Measurements from ENCODE around the gene IFIT2. TPM values are rescaled to one million over a fixed set of nuclear protein-coding genes. Genes with fewer than 3 reads are reported as not detected.
"Not testable (repeated sequence)": the region's sequence is repeated elsewhere in the genome, so short reads cannot be mapped to it uniquely, and the experiment has no call there.

Gene IFIT2
- total RNA-seq (1 to 10 TPM; 3.2 to 8.7 (median 6.6) TPM), polyA plus RNA-seq (4.2 TPM)
- long read RNA-seq, donor 1, transcript IFIT2-201 (2 exons, 3,489 nt) = major isoform, 22 of 24 reads
- long read RNA-seq, donor 1, partial matches to known transcripts = 1 of 24 reads
- long read RNA-seq, donor 1, other reads (novel, unspliced or antisense) = 1 of 24 reads
- long read RNA-seq, donor 2, partial matches to known transcripts = 0 of 1 reads
- long read RNA-seq, donor 2, other reads (novel, unspliced or antisense) = 0 of 1 reads
- long read RNA-seq, donor 3, transcript IFIT2-201 (2 exons, 3,489 nt) = major isoform, 16 of 17 reads
- long read RNA-seq, donor 3, partial matches to known transcripts = 1 of 17 reads
- long read RNA-seq, donor 3, other reads (novel, unspliced or antisense) = 0 of 17 reads
- long read RNA-seq, donor 4, transcript IFIT2-201 (2 exons, 3,489 nt) = major isoform, 7 of 7 reads
- long read RNA-seq, donor 4, partial matches to known transcripts = 0 of 7 reads
- long read RNA-seq, donor 4, other reads (novel, unspliced or antisense) = 0 of 7 reads

DNA sequence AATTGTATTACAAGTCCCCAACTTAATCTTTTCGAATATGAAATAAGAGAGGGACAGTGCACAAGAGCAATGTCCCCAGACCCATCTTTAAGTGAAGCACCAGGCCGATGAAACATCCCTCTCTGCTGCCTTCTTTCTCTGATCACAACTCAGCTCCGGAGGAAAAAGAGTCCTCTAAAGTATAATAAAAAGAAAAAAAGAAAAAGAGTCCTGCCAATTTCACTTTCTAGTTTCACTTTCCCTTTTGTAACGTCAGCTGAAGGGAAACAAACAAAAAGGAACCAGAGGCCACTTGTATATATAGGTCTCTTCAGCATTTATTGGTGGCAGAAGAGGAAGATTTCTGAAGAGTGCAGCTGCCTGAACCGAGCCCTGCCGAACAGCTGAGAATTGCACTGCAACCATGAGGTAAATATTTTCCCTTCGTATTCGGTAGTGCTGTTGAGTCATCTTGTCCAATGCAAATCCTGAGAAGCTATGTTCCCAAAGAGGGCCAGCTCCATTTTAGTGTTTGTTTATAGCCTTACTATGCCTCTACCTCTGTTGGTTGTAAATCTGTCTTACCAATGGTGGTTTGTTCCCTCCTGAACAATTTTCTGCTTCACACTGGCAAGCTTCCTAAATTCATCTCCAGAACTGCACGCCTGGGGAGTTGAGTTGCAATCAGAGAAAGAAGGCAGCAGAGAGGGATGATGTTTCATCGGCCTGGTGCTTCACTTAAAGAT, at the start of gene IFIT2:
Gene IFIT2, plus strand, starts transcription at position 326 of the 725 bp plus-strand sequence. Its CDS starts 78 bp downstream, at position 404.
- H3K27ac ChIP-seq (ENCODE audit: low read length) = peak within 1 kb of the TSS; percentile 98
- DNase-seq = peak in 1 of 3 donors; percentile 55
- intact Hi-C loops (cut with DNase I) = no loop called here
- no peaks in the 10 kb centered on the region for H3K9me3 ChIP-seq (ENCODE audit: control insufficient read depth, low read length)
- ATAC-seq = peak; percentile 78 to 80
- peak within 1 kb of the TSS; percentile 77 for H3K4me3 ChIP-seq (ENCODE audit: low read length)
- peaks cover 3% of the 10 kb centered on the region for H3K4me1 ChIP-seq (ENCODE audit: control insufficient read depth, insufficient read depth, low read length)
- H3K27me3 ChIP-seq (ENCODE audit: control insufficient read depth, insufficient read depth) = no peaks in the 10 kb centered on the region
- WGBS = 2% methylated on average over 10 of the region's 10 CpGs

DNA sequence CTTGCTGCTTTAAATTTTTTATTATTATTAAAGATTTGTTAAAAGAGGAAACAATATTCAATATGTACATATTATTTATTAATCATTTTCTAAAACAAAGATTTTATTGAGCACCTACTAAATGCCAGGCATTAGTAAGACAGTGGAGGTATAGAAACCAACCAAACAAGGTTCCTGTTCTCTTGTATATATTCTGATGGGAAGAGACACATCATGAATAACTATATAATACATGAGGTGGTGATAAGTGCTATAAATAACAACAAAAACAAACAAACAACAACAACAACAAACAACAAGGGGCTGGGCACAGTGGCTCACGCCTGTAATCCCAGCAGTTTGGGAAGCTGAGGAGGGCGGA, 49.6 kb upstream of the IFIT2 start:
- no peak overlapping the region for H3K27ac ChIP-seq (ENCODE audit: low read length)
- DNase-seq (no peak), ATAC-seq (no peak)
- WGBS = 93% methylated on average over 2 of the region's 2 CpGs
- intact Hi-C loops (cut with DNase I) = loop anchor here in 1 of 4 donors (10.0 kb wide), 1 partner anchor 123 kb away; the partner anchor contains the start of gene IFIT1B
- no peaks in the 10 kb centered on the region for H3K9me3 ChIP-seq (ENCODE audit: control insufficient read depth, low read length)
- no peaks in the 10 kb centered on the region for H3K27me3 ChIP-seq (ENCODE audit: control insufficient read depth, insufficient read depth)
- H3K4me1 ChIP-seq (ENCODE audit: control insufficient read depth, insufficient read depth, low read length) = peaks cover 1% of the 10 kb centered on the region
- peak overlapping the region; percentile 93 for H3K4me3 ChIP-seq (ENCODE audit: low read length)

GRCh38 chr10:89255091-89255579, 46.7 kb upstream of the IFIT2 start:
- H3K9me3 ChIP-seq (ENCODE audit: control insufficient read depth, low read length); H3K27ac ChIP-seq (ENCODE audit: low read length); H3K4me1 ChIP-seq (ENCODE audit: control insufficient read depth, insufficient read depth, low read length); H3K4me3 ChIP-seq (ENCODE audit: low read length); H3K27me3 ChIP-seq (ENCODE audit: control insufficient read depth, insufficient read depth); ATAC-seq; DNase-seq: not testable (repeated sequence)
- 85% methylated on average over 2 of the region's 2 CpGs for WGBS
- intact Hi-C loops (cut with DNase I) = loop anchor here in 2 of 4 donors (5.0 to 10.0 kb wide), 3 partner anchors 117 to 137 kb away; partner anchors contain the start of genes IFIT1 (in 1 of the 2) and IFIT1B (in 1 of the 2)

DNA sequence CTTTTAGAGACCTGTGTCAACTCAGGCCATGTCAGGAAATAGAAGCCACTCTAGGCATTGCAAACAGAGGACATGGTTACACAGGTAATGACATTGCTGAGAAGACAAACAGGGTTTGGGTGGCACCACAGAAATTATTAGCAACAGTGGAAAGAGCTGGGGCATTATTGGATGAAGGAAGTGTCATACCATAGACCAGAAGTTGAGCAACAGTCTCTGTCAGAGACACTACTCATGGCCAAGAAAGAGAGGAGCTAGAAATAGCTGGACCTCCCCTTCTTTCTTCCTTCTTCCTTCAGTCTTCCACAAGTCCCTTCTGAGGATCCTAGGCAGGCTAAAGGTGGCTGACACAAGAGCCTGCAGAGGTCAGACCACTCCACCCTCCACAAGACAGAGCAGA, 46.1 kb upstream of the IFIT2 start:
- H3K4me1 ChIP-seq (ENCODE audit: control insufficient read depth, insufficient read depth, low read length) = no peaks in the 10 kb centered on the region
- H3K4me3 ChIP-seq (ENCODE audit: low read length) = no peak overlapping the region
- no peak for ATAC-seq
- H3K27me3 ChIP-seq (ENCODE audit: control insufficient read depth, insufficient read depth) = no peaks in the 10 kb centered on the region
- no peak for DNase-seq
- H3K27ac ChIP-seq (ENCODE audit: low read length) = no peak overlapping the region
- intact Hi-C loops (cut with DNase I) = loop anchor here in 2 of 4 donors (5.0 to 10.0 kb wide), 3 partner anchors 117 to 137 kb away; partner anchors contain the start of genes IFIT1 (in 1 of the 2) and IFIT1B (in 1 of the 2)
- H3K9me3 ChIP-seq (ENCODE audit: control insufficient read depth, low read length) = no peaks in the 10 kb centered on the region

GRCh38 chr10:89256340-89256739, 45.5 kb upstream of the IFIT2 start:
- no peak overlapping the region for H3K4me3 ChIP-seq (ENCODE audit: low read length)
- no peaks in the 10 kb centered on the region for H3K27me3 ChIP-seq (ENCODE audit: control insufficient read depth, insufficient read depth)
- intact Hi-C loops (cut with DNase I) = loop anchor here in 2 of 4 donors (5.0 to 10.0 kb wide), 3 partner anchors 116 to 136 kb away; partner anchors contain the start of genes IFIT1 (in 1 of the 2) and IFIT1B (in 1 of the 2)
- no peak overlapping the region for H3K27ac ChIP-seq (ENCODE audit: low read length)
- no peaks in the 10 kb centered on the region for H3K9me3 ChIP-seq (ENCODE audit: control insufficient read depth, low read length)
- 67% methylated on average over 3 of the region's 3 CpGs for WGBS
- H3K4me1 ChIP-seq (ENCODE audit: control insufficient read depth, insufficient read depth, low read length) = no peaks in the 10 kb centered on the region
- ATAC-seq = no peak
- no peak for DNase-seq

DNA sequence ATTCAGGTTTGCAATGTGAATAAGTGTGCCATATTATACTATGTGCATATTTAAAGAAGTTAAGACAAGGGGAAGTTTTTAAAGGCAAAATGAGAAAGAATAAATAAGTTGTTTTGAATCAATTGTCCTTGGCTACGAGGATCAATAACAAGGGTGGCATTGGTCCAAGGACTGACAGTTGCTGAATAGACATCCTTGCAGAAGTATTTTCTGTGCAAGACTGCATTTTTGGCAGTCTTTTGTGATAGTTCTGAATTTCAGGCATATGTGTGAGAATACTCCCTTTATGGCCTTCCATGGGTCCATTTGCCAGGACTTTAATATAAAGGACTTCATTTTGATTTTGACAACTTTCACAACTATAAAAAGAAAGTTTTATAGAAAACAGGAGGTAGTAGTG, 44.9 kb upstream of the IFIT2 start:
- intact Hi-C loops (cut with DNase I) = loop anchor here in 2 of 4 donors (5.0 to 10.0 kb wide), 3 partner anchors 115 to 135 kb away; partner anchors contain the start of genes IFIT1 (in 1 of the 2) and IFIT1B (in 1 of the 2)
- Histone ChIP-seq H3K27me3 (ENCODE audit: control insufficient read depth, insufficient read depth) (no peaks in the 10 kb centered on the region), H3K27ac (ENCODE audit: low read length) (no peak overlapping the region), H3K4me3 (ENCODE audit: low read length) (no peak overlapping the region), H3K9me3 (ENCODE audit: control insufficient read depth, low read length) (no peaks in the 10 kb centered on the region), H3K4me1 (ENCODE audit: control insufficient read depth, insufficient read depth, low read length) (no peaks in the 10 kb centered on the region)
- 57% methylated on average over 1 of the region's 1 CpG for WGBS
- DNase-seq = no peak
- no peak for ATAC-seq

GRCh38 chr10:89257581-89257980, 44.3 kb upstream of the IFIT2 start:
- Histone ChIP-seq H3K9me3 (ENCODE audit: control insufficient read depth, low read length) (no peaks in the 10 kb centered on the region), H3K27me3 (ENCODE audit: control insufficient read depth, insufficient read depth) (no peaks in the 10 kb centered on the region), H3K27ac (ENCODE audit: low read length) (no peak overlapping the region), H3K4me3 (ENCODE audit: low read length) (no peak overlapping the region), H3K4me1 (ENCODE audit: control insufficient read depth, insufficient read depth, low read length) (no peaks in the 10 kb centered on the region)
- intact Hi-C loops (cut with DNase I) = loop anchor here in 2 of 4 donors (5.0 to 10.0 kb wide), 3 partner anchors 115 to 135 kb away; partner anchors contain the start of genes IFIT1 (in 1 of the 2) and IFIT1B (in 1 of the 2)
- WGBS = 45% methylated on average over 2 of the region's 2 CpGs
- ATAC-seq (no peak), DNase-seq (no peak)

DNA sequence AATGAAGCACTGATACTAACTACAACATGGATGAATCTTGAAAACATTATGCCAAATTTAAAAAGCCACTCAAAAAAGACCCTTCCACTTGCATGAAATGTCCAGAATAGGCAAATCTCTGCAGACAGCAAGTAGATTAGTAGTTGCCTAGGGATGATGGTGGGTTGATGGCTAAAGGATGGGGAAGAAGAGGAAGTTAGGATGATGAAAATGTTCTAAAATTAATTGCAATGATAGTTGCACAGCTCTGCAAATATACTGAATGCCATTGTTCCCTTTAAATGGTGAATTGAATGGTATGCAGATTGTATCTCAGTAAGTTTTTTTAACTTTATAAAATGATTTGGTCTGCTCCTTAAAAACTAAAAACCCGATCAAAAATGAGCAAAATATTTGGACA, 43.0 kb upstream of the IFIT2 start:
- Histone ChIP-seq H3K27me3 (ENCODE audit: control insufficient read depth, insufficient read depth) (no peaks in the 10 kb centered on the region), H3K27ac (ENCODE audit: low read length) (no peak overlapping the region), H3K4me3 (ENCODE audit: low read length) (no peak overlapping the region), H3K4me1 (ENCODE audit: control insufficient read depth, insufficient read depth, low read length) (peaks cover 2% of the 10 kb centered on the region), H3K9me3 (ENCODE audit: control insufficient read depth, low read length) (no peaks in the 10 kb centered on the region)
- ATAC-seq (no peak), DNase-seq (no peak)
- intact Hi-C loops (cut with DNase I) = loop anchor here in 2 of 4 donors (5.0 to 10.0 kb wide), 3 partner anchors 113 to 133 kb away; partner anchors contain the start of genes IFIT1 (in 1 of the 2) and IFIT1B (in 1 of the 2)
- 52% methylated on average over 1 of the region's 1 CpG for WGBS

- H3K4me3 ChIP-seq (ENCODE audit: low read length) = no peak overlapping the region
- no peaks in the 10 kb centered on the region for H3K27me3 ChIP-seq (ENCODE audit: control insufficient read depth, insufficient read depth)
- no peak overlapping the region for H3K27ac ChIP-seq (ENCODE audit: low read length)
- ATAC-seq = peak in 1 of 2 donors; percentile 20
- H3K9me3 ChIP-seq (ENCODE audit: control insufficient read depth, low read length) = no peaks in the 10 kb centered on the region
- intact Hi-C loops (cut with DNase I) = no loop called here
- 52% methylated on average over 5 of the region's 5 CpGs for WGBS
- H3K4me1 ChIP-seq (ENCODE audit: control insufficient read depth, insufficient read depth, low read length) = peaks cover 4% of the 10 kb centered on the region
- no peak for DNase-seq
These were observed 39.5 kb upstream of the IFIT2 start for GRCh38 chr10:89262086-89263051.

DNA sequence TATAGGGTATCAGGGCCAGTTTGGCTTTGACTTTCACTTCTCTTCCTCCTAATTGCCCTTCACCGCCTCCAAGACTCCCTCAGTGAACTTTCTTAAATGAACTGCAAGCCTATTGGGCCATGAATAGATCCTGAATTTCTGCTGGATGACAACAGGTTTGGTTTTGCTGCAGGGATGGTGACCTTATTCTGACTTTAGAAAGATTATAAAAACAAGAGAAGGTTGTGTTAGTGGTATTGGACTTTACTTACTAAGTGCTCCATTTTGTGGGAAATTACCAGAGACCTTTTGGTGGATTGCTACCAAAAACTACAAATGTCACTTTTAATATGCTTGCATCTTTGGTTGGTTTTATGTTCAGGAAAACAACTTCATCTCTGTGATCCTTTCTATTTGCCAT, 38.8 kb upstream of the IFIT2 start:
- H3K27me3 ChIP-seq (ENCODE audit: control insufficient read depth, insufficient read depth) = no peaks in the 10 kb centered on the region
- 52% methylated on average over 1 of the region's 1 CpG for WGBS
- H3K27ac ChIP-seq (ENCODE audit: low read length) = no peak overlapping the region
- intact Hi-C loops (cut with DNase I) = no loop called here
- H3K4me3 ChIP-seq (ENCODE audit: low read length) = no peak overlapping the region
- H3K9me3 ChIP-seq (ENCODE audit: control insufficient read depth, low read length) = no peaks in the 10 kb centered on the region
- peaks cover 4% of the 10 kb centered on the region for H3K4me1 ChIP-seq (ENCODE audit: control insufficient read depth, insufficient read depth, low read length)
- no peak for DNase-seq
- ATAC-seq = no peak
